H1 (cell line): ENCODE measurements around the gene TCL1A.

ENCODE experiments used
- POLR2A ChIP-seq, 2 experiments: IDR thresholded peaks; 1 replicate in 1 of 2; 2 replicates in 1 of 2; pipeline ENCODE4 v1.6.1; 2011; ENCODE audit warnings: low read depth in 2 of 2, low read length in 2 of 2, mild to moderate bottlenecking in 2 of 2; ENCODE audit errors: control extremely low read depth in 1 of 2
- RFX5 ChIP-seq: IDR thresholded peaks from 2 replicates; pipeline ENCODE4 v1.6.1; 2011; ENCODE audit warnings: low read depth, low read length, improper control_type of control experiment, borderline replicate concordance
- TF ChIP-seq, protein P1 (sequence below): IDR thresholded peaks from 2 replicates; pipeline ENCODE4 v1.6.1; 2011; ENCODE audit warnings: low read depth, mild to moderate bottlenecking, low read length; ENCODE audit not compliant: insufficient read depth

- TF ChIP-seq, protein P1, sequence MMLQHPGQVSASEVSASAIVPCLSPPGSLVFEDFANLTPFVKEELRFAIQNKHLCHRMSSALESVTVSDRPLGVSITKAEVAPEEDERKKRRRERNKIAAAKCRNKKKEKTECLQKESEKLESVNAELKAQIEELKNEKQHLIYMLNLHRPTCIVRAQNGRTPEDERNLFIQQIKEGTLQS: no peak
- no peak for TF ChIP-seq RFX5
- no peak for TF ChIP-seq POLR2A (IDR thresholded peaks at IDR 0.05; ENCODE audit: control extremely low read depth in 1 of 2, low read depth in 2 of 2, low read length in 2 of 2)
Observed at GRCh38 chr14:95691591-95691990, 22.3 kb downstream of the TCL1A start.
